CD4-positive, alpha-beta T cell (primary cell): Measurements from ENCODE around the gene PNLDC1. TPM values are rescaled to one million over a fixed set of nuclear protein-coding genes. Genes with fewer than 3 reads are reported as not detected.

Experiments used
- ATAC-seq: fragments of 200-7000 bp; cut with Tn5 transposase; one replicate; pipeline ENCODE4 v1.10.0; 2022; ENCODE audit warnings: mild to moderate bottlenecking; ENCODE audit not compliant: poor library complexity
- CTCF ChIA-PET: fragments of 350-600 bp; sonication (Branson Sonifier 250); formaldehyde crosslinking; loops from one replicate; lab custom pipeline; 2021; ENCODE audit warnings: antibody characterized with exemption, inconsistent platforms; lab: Charles Lee
- POLR2A ChIA-PET: fragments of 350-600 bp; sonication (Branson Sonifier 250); formaldehyde crosslinking; loops from one replicate; lab custom pipeline; 2021; ENCODE audit warnings: antibody characterized with exemption, inconsistent platforms; lab: Charles Lee
- DNase-seq, 14 experiments: peaks; one replicate each; pipeline ENCODE4 v3.0.0-alpha.2; 2013 to 2020; ENCODE audit warnings: mixed read lengths in 2 of 14
- H3K27ac ChIP-seq, 2 donors: one replicate each; pipeline versions ENCODE4 v1.5.1 to v1.7.0; 2013; ENCODE audit warnings: low read length in 2 of 2, low read depth in 1 of 2, mild to moderate bottlenecking in 1 of 2
- H3K27me3 ChIP-seq, 2 experiments: 1 replicate in 1 of 2; 2 replicates in 1 of 2; pipeline versions ENCODE4 v1.6.1 to v1.7.0; 2013; ENCODE audit warnings: low read length in 2 of 2, control low read depth in 1 of 2, mild to moderate bottlenecking in 1 of 2, moderate library complexity in 1 of 2; ENCODE audit not compliant: insufficient read depth in 2 of 2, control insufficient read depth in 1 of 2
- H3K36me3 ChIP-seq: one replicate; pipeline ENCODE4 v1.6.1; 2013; ENCODE audit warnings: low read length, control low read depth; ENCODE audit not compliant: insufficient read depth
- H3K4me1 ChIP-seq: one replicate; pipeline ENCODE4 v1.6.1; 2013; ENCODE audit warnings: low read length, control low read depth; ENCODE audit not compliant: insufficient read depth
- H3K4me3 ChIP-seq: one replicate; pipeline ENCODE4 v1.5.1; 2013; ENCODE audit warnings: mild to moderate bottlenecking, low read length, moderate library complexity
- H3K9me3 ChIP-seq, 2 experiments: 1 replicate in 1 of 2; 2 replicates in 1 of 2; pipeline versions ENCODE4 v1.6.1 to v1.7.0; 2013; ENCODE audit warnings: low read length in 2 of 2, mild to moderate bottlenecking in 2 of 2, control low read depth in 1 of 2, moderate library complexity in 1 of 2; ENCODE audit not compliant: control insufficient read depth in 1 of 2, insufficient read depth in 1 of 2
- H3K27ac Mint-ChIP-seq: one replicate; pipeline ENCODE4 v1.8.0; 2020; ENCODE audit warnings: mixed read lengths
- H3K27me3 Mint-ChIP-seq: one replicate; pipeline ENCODE4 v1.8.0; 2021; ENCODE audit warnings: mixed read lengths
- H3K36me3 Mint-ChIP-seq: one replicate; pipeline ENCODE4 v1.8.0; 2021; ENCODE audit warnings: low read depth, mixed read lengths
- H3K4me1 Mint-ChIP-seq: one replicate; pipeline ENCODE4 v1.8.0; 2021; ENCODE audit warnings: low read depth, mixed read lengths
- H3K4me3 Mint-ChIP-seq: one replicate; pipeline ENCODE4 v1.8.0; 2020; ENCODE audit warnings: mild to moderate bottlenecking, mixed read lengths
- H3K9me3 Mint-ChIP-seq: one replicate; pipeline ENCODE4 v1.8.0; 2020; ENCODE audit warnings: mixed read lengths
- intact Hi-C, 2 experiments: fragments of 100-400 bp; cut with DNase I in 1 of 2; cut with micrococcal nuclease in 1 of 2; formaldehyde crosslinking; loops; one replicate each; pipeline versions ENCODE4 v1.15.1 to v1.9.0; 2023 to 2025; cut with DNase I, micrococcal nuclease
- total RNA-seq, 174 experiments: library from RNA in 2 of 174; stranded (reverse) in 2 of 174; gene quantifications; one replicate each; pipeline ENCODE4 v1.2.3 and lab custom pipeline; 2021 to 2026
- TF ChIP-seq, protein P1 (sequence below): fragments of 200-600 bp; IDR thresholded peaks from one replicate; pipeline ENCODE4 v1.8.0; 2022; ENCODE audit warnings: antibody characterized with exemption, mild to moderate bottlenecking

PNLDC1 gene
- total RNA-seq, 2 experiments from 2014 or later = 0.14 TPM; not detected in 1

DNA sequence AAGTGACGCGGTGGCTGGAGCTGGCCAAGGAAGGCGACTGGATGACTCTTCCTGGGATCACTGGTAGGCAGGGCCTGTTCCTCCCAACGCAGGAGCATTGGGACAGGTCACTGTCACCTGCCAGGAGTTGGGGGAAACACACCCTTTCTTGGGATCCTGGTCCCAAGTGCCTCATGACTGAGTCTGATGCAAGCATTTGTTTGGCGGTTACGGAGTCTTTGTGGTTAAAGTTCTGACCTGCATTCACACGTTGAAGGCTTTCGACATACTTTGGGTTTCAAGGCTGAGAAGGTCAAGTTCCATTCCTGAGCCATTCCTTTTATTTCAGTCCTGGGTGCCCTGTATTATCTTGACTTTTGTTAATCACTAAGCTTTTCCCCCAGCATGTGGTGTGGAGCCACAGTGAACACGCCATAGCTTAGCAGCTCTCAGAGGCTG is 6.0 kb downstream of the PNLDC1 start:
- no peaks in the 10 kb centered on the region for H3K27me3 Mint-ChIP-seq
- no peak overlapping the region for H3K27ac Mint-ChIP-seq
- no peak overlapping the region for H3K4me3 Mint-ChIP-seq
- Histone ChIP-seq H3K4me1 (no peaks in the 10 kb centered on the region), H3K36me3 (no peaks in the 10 kb centered on the region), H3K27ac (no peak overlapping the region), H3K27me3 (no peaks in the 10 kb centered on the region), H3K9me3 (no peaks in the 10 kb centered on the region), H3K4me3 (no peak overlapping the region)
- ChIA-PET POLR2A (no interaction called here), CTCF (no interaction called here)
- DNase-seq (no peak), ATAC-seq (no peak)
- H3K36me3 Mint-ChIP-seq = peaks cover under 1% of the 10 kb centered on the region
- TF ChIP-seq, protein P1, sequence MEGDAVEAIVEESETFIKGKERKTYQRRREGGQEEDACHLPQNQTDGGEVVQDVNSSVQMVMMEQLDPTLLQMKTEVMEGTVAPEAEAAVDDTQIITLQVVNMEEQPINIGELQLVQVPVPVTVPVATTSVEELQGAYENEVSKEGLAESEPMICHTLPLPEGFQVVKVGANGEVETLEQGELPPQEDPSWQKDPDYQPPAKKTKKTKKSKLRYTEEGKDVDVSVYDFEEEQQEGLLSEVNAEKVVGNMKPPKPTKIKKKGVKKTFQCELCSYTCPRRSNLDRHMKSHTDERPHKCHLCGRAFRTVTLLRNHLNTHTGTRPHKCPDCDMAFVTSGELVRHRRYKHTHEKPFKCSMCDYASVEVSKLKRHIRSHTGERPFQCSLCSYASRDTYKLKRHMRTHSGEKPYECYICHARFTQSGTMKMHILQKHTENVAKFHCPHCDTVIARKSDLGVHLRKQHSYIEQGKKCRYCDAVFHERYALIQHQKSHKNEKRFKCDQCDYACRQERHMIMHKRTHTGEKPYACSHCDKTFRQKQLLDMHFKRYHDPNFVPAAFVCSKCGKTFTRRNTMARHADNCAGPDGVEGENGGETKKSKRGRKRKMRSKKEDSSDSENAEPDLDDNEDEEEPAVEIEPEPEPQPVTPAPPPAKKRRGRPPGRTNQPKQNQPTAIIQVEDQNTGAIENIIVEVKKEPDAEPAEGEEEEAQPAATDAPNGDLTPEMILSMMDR = no peak
- intact Hi-C loops = no loop called here
- no peaks in the 10 kb centered on the region for H3K4me1 Mint-ChIP-seq
- no peaks in the 10 kb centered on the region for H3K9me3 Mint-ChIP-seq

DNA sequence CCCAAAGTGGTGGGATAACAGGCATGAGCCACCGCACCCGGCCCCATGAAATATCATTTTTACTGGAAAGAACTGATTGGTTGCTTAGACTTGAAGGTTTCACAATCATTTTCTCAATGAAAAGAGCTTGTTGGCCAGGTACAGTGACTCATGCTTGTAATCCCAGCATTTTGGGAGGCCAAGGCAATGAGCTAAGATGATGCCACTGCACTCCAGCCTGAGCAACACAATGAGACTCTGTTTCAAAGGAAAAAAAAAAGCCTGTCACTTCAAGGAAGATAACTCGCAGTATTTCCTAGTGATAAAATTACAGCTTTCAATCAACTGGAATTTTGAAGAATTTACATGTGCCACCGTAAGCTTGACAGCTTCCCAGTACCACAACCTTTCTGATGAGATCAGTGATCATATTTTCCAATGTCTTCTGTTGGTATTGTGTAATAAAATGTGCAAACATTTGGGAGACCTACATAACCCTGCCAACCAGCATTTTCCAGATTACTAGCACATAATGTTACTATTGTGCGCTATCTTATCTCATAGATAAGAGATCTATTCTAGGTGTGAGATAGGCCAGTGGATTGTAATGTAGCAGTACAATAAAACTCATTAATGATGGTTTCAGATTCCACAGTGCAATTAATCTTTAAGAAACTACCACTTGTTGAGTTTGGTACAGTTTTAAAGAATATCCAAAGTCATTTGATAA is 7.2 kb downstream of the PNLDC1 start:
- Histone ChIP-seq H3K4me1 (no peaks in the 10 kb centered on the region), H3K9me3 (no peaks in the 10 kb centered on the region), H3K27me3 (no peaks in the 10 kb centered on the region), H3K27ac (no peak overlapping the region), H3K4me3 (no peak overlapping the region), H3K36me3 (no peaks in the 10 kb centered on the region)
- no peaks in the 10 kb centered on the region for H3K36me3 Mint-ChIP-seq
- ChIA-PET CTCF (no interaction called here), POLR2A (interaction anchor here (0.6 kb wide), 1 partner anchor 78 kb away, joined by 3 read pairs; no protein-coding TSS in a partner anchor)
- H3K4me3 Mint-ChIP-seq = no peak overlapping the region
- no peaks in the 10 kb centered on the region for H3K27me3 Mint-ChIP-seq
- H3K4me1 Mint-ChIP-seq = no peaks in the 10 kb centered on the region
- DNase-seq (no peak), ATAC-seq (no peak)
- intact Hi-C loops = no loop called here
- no peak overlapping the region for H3K27ac Mint-ChIP-seq
- TF ChIP-seq, protein P1 = no peak
- no peaks in the 10 kb centered on the region for H3K9me3 Mint-ChIP-seq

- H3K27ac ChIP-seq = no peak overlapping the region
- ChIA-PET CTCF (no interaction called here), POLR2A (interaction anchor here (1.1 kb wide), 1 partner anchor 19 kb away, joined by 5 read pairs; no protein-coding TSS in a partner anchor)
- intact Hi-C loops = no loop called here
- H3K9me3 ChIP-seq = no peaks in the 10 kb centered on the region
- Mint-ChIP-seq H3K27ac (no peak overlapping the region), H3K36me3 (no peaks in the 10 kb centered on the region), H3K27me3 (no peaks in the 10 kb centered on the region), H3K4me3 (no peak overlapping the region), H3K9me3 (no peaks in the 10 kb centered on the region), H3K4me1 (no peaks in the 10 kb centered on the region)
- DNase-seq (no peak), ATAC-seq (no peak)
- no peaks in the 10 kb centered on the region for H3K27me3 ChIP-seq
- no peaks in the 10 kb centered on the region for H3K4me1 ChIP-seq
- no peaks in the 10 kb centered on the region for H3K36me3 ChIP-seq
- TF ChIP-seq, protein P1 = no peak
- H3K4me3 ChIP-seq = no peak overlapping the region
Measured at GRCh38 chr6:159808647-159809046, 8.6 kb downstream of the PNLDC1 start.
